GM10266 (cell line): ENCODE measurements around the gene CHAC2.

Experiments
- DNase-seq: peaks from one replicate; pipeline ENCODE4 v3.0.0; 2012; ENCODE audit errors: extremely low spot score
- TF ChIP-seq, protein P1 (sequence below): IDR thresholded peaks from 2 replicates; pipeline ENCODE4 v1.5.1; 2012; ENCODE audit warnings: mild to moderate bottlenecking, low read depth; ENCODE audit not compliant: control insufficient read depth, insufficient read depth; ENCODE audit errors: missing control alignments

The CHAC2 gene

DNA sequence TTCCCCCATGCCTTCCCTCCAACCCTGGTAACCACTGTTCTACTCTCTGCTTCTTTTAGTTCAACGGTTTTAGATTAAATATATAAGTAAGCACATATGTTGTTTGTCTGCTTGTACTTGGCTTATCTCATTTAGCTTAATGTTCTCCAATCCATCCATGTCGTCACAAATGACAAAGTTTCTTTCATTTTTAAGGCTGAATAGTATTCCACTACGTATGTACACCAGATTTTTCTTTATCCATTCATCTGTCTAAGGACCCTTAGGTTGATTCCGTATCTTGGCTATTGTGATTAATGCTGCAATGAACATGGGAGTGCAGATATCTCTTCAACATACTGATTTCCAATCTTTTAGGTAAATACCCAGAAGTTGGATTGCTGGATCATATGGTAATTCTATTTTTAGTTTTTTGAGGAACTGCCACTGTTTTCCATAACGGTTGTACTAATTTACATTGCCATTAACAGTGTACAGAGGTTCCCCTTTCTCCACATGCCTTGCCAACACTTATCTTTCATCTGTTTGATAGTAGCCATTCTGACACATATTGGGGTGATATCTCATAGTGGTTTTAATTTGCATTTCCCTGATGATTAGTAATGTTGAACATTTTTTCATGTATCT, 11.0 kb downstream of the CHAC2 start:
- no peak for DNase-seq
- TF ChIP-seq, protein P1, sequence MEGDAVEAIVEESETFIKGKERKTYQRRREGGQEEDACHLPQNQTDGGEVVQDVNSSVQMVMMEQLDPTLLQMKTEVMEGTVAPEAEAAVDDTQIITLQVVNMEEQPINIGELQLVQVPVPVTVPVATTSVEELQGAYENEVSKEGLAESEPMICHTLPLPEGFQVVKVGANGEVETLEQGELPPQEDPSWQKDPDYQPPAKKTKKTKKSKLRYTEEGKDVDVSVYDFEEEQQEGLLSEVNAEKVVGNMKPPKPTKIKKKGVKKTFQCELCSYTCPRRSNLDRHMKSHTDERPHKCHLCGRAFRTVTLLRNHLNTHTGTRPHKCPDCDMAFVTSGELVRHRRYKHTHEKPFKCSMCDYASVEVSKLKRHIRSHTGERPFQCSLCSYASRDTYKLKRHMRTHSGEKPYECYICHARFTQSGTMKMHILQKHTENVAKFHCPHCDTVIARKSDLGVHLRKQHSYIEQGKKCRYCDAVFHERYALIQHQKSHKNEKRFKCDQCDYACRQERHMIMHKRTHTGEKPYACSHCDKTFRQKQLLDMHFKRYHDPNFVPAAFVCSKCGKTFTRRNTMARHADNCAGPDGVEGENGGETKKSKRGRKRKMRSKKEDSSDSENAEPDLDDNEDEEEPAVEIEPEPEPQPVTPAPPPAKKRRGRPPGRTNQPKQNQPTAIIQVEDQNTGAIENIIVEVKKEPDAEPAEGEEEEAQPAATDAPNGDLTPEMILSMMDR, result no peak

DNA sequence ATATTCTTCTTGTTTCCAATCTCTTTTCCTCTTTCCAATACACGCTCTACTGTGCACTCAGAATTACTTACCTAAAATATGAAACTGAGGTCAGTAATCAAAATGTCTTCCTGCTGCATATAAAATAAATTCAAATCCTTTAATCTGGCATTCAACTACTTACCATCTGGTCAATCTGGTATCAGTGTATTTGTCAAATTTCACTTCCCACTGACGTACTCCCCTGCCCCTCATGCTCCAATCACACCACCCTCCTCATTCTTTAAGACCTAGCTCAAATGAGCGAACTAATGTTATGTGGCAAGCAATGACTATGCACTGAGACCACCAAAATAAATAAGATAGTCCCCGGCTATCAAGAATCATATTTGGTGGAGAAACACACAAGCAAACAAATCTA, 12.5 kb downstream of the CHAC2 start:
- TF ChIP-seq, protein P1, result no peak
- DNase-seq, result no peak

DNA sequence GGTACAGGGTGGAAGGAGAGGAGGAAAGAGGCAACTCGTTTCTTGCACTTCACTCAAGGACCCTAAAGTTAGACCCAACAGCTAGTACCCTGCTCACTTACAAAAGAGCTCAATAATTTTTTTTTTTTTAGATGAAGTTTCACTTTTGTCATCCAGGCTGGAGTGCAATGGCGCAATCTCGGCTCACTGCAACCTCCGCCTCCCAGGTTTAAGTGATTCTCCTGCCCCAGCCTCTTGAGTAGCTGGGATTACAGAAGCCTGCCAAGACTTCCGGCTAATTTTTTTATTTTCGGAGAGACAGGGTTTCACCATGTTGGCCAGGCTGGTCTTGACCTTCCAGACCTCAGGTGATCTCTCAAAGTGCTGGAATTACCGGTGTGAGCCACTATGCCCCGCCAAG, 15.1 kb downstream of the CHAC2 start:
- no peak for DNase-seq
- TF ChIP-seq, protein P1, result no peak

DNA sequence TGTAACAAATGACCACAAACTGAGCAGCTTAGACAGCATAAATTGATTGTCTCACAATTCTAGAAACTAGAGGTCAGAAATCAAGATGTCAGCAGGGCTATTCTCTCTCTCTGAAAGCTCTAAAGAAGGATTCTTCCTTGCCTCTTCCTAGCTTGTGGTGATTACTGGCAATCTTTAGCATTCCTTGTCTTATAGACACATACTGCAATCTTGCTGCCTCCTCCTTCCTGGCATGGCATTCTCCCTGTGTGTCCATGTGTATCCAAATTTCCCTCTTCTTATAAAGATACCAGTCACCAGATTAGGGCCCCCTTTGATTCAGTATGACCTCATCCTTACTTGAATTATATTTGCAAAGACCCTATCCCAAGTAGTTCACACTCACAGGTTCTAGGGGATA, 16.8 kb downstream of the CHAC2 start:
- TF ChIP-seq, protein P1, result no peak
- DNase-seq, result no peak

DNA sequence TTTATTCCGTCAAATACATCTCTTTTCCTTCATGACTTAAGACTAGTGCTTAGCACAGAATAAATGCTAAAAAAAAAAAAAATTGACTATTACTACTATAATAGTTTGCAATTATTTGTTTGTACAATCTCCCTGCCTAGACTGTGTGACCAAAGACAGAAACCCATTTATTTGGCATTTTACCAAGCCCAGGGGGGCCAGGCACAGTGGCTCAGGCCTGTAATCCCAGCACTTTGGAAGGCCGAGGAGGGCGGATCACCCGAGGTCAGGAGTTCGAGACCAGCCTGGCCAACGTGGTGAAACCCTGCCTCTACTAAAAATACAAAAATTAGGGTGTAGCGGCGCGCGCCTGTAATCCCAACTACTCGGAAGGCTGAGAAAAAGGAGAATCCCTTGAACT, 17.8 kb downstream of the CHAC2 start:
- TF ChIP-seq, protein P1, result no peak
- no peak for DNase-seq

DNA sequence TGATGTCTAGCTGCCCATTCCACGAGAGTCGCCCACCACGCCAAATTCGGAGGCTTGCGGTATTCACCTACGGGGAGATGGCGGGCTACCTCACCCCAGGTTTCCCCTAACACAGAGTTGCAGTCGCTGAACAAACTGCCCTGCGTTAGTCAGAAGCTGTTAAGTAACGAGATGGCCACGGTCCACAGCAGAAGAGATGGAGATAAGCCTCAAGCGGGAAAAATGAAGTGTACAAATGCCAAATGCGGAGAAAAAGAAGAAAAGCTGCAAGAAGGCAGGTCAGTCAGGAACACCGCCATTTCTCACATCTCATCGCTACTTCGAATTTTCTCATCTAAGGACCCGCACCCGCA, 18.7 kb downstream of the CHAC2 start:
- TF ChIP-seq, protein P1, result no peak
- DNase-seq, result peak; percentile 17

DNA sequence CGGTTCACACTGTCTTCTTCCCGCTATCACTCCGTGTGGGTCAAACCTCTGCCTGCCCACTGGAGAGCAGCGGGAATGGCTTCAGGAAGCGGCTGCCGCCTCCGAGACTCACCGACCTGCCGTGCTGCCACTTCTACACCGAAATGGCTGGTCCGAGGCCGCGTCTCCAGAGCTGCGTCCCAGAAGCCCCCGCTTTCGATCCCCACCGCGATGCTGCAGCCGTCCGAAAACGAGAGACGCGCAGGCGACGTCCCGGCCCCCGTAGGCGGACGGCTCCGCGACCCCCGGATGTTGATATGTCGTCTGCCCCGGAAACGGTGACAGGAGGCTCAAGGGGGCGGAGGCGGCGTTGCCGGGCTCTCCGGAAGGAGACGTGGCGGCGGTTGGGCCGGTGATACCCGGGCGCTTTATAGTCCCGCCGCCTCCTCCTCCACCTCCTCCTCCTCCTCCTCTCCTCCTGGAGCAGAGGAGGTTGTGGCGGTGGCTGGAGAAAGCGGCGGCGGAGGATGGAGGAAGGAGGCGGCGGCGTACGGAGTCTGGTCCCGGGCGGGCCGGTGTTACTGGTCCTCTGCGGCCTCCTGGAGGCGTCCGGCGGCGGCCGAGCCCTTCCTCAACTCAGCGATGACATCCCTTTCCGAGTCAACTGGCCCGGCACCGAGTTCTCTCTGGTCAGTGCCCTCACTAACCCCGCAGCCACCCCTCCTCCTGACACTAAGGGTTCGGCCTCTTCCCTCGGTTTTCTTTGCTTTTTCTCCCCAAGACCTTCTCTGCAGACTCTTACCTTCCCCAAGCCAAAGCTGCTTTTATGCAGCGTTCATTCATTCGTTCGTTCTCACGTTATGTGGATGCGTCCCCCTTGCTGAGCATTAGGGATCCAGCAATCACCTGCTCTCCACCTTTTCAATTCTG, 19.4 kb downstream of the CHAC2 start, which contains the start of the genes ASB3 and ERLEC1:
TSS of gene ASB3 (minus strand) at position 249 of the 909 bp plus-strand sequence. CDS start 21,381 bp downstream, outside the sequence.
TSS of gene ERLEC1 (plus strand) at position 340 of the 909 bp plus-strand sequence. CDS start at position 507, 167 bp downstream.
- TF ChIP-seq, protein P1, result peak; percentile 22
- peak; percentile 82 for DNase-seq
